Esophagus muscularis mucosa (tissue), 4 donors: ENCODE measurements around the gene INSYN2B. TPM values are rescaled to one million over a fixed set of nuclear protein-coding genes. Genes with fewer than 3 reads are reported as not detected.

Experiments
- DNase-seq: peaks from one replicate; pipeline ENCODE4 v3.0.0-alpha.2; 2017; ENCODE audit errors: extremely low spot score
- H3K27ac ChIP-seq, 4 donors: fragments of 200-600 bp; sonication (generic); replicated peaks in 1 of 4; 1 replicate in 3 of 4; 2 replicates in 1 of 4; pipeline ENCODE4 v1.5.1; 2016 to 2019; ENCODE audit warnings: mild to moderate bottlenecking in 1 of 4
- H3K27me3 ChIP-seq, 4 donors: fragments of 200-600 bp; sonication (generic); one replicate each; pipeline versions ENCODE4 v1.5.1 to v1.6.0; 2016 to 2019
- H3K36me3 ChIP-seq, 4 donors: fragments of 200-600 bp; sonication (generic); one replicate each; pipeline ENCODE4 v1.5.1; 2016 to 2019
- H3K4me1 ChIP-seq, 4 donors: fragments of 200-600 bp; sonication (generic); one replicate each; pipeline ENCODE4 v1.5.1; 2016 to 2019
- H3K4me3 ChIP-seq, 4 donors: fragments of 200-600 bp; sonication (generic); 1 replicate in 2 of 4; 2 replicates in 2 of 4; pipeline ENCODE4 v1.5.1; 2016 to 2019; ENCODE audit warnings: mild to moderate bottlenecking in 4 of 4, moderate library complexity in 1 of 4
- H3K9me3 ChIP-seq, 4 donors: fragments of 200-600 bp; sonication (generic); 1 replicate in 3 of 4; 2 replicates in 1 of 4; pipeline ENCODE4 v1.5.1; 2016 to 2019
- EP300 ChIP-seq: sonication (generic); formaldehyde crosslinking; IDR thresholded peaks from one replicate; pipeline ENCODE4 v1.6.1; 2017; ENCODE audit warnings: antibody characterized with exemption
- POLR2A ChIP-seq: fragments of 450-650 bp; IDR thresholded peaks from one replicate; pipeline ENCODE4 v1.6.1; 2017; ENCODE audit warnings: antibody characterized with exemption, moderate library complexity, mild to moderate bottlenecking, low read depth
- POLR2AphosphoS5 ChIP-seq, 2 donors: sonication (generic); formaldehyde crosslinking; IDR thresholded peaks; one replicate each; pipeline ENCODE4 v1.6.1; 2017; ENCODE audit warnings: antibody characterized with exemption in 2 of 2
- WGBS: methylation state at CpG from one replicate; pipeline ENCODE4 v1.1.5; 2018; 5-methylcytosine and 5-hydroxymethylcytosine counted together
- intact Hi-C: fragments of 100-400 bp; cut with DNase I; formaldehyde crosslinking; loops from one replicate; pipeline ENCODE4 v1.15.1; 2023
- total RNA-seq, 4 donors: library from RNA; depleted of rRNA; stranded (reverse); fragments of >200 nt; gene quantifications; one replicate each; pipeline versions ENCODE4 v1.1.0 to v1.2.1, GENCODE V29; 2016
- TF ChIP-seq, protein P1 (sequence below), 3 experiments: fragments of 200-600 bp in 2 of 3; fragments of 450-650 bp in 1 of 3; sonication (generic) in 2 of 3; IDR thresholded peaks; one replicate each; pipeline ENCODE4 v1.5.1; 2017 to 2019; ENCODE audit warnings: antibody characterized with exemption in 3 of 3, mild to moderate bottlenecking in 2 of 3, moderate library complexity in 1 of 3

INSYN2B gene
- total RNA-seq, 4 donors from 2014 or later, result not detected

DNA sequence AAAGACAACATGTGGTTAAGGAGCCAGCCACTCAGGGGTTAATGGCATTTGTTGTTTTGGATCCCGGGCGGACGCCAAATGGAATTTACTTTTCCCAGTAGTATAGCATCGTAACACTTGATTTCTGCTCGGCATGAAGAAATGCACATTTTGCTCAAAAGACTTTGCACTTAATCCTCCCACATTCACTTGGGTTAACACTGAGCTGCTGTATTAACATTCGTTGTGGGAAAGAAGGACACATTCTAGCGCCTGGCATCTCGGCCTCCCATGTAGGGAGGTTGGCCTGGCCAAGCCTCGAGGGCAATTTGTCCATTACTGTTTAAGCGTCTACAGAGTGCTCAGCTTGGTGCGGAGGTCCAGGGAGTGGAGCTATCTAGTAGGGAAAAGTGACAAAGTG is 32.3 kb upstream of the INSYN2B start:
- no peaks in the 10 kb centered on the region for H3K36me3 ChIP-seq
- H3K27ac ChIP-seq, result no peak overlapping the region
- no peak overlapping the region for H3K4me3 ChIP-seq
- WGBS, result 64% methylated on average over 11 of the region's 11 CpGs
- peaks cover 0 to 4% (median 0%) of the 10 kb centered on the region in 4 donors for H3K27me3 ChIP-seq
- intact Hi-C loops, result no loop called here
- H3K4me1 ChIP-seq, result no peaks in the 10 kb centered on the region
- TF ChIP-seq, protein P1, sequence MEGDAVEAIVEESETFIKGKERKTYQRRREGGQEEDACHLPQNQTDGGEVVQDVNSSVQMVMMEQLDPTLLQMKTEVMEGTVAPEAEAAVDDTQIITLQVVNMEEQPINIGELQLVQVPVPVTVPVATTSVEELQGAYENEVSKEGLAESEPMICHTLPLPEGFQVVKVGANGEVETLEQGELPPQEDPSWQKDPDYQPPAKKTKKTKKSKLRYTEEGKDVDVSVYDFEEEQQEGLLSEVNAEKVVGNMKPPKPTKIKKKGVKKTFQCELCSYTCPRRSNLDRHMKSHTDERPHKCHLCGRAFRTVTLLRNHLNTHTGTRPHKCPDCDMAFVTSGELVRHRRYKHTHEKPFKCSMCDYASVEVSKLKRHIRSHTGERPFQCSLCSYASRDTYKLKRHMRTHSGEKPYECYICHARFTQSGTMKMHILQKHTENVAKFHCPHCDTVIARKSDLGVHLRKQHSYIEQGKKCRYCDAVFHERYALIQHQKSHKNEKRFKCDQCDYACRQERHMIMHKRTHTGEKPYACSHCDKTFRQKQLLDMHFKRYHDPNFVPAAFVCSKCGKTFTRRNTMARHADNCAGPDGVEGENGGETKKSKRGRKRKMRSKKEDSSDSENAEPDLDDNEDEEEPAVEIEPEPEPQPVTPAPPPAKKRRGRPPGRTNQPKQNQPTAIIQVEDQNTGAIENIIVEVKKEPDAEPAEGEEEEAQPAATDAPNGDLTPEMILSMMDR (IDR thresholded peaks at IDR 0.05), result no peak
- TF ChIP-seq POLR2A (no peak), POLR2AphosphoS5 (IDR thresholded peaks at IDR 0.05) (no peak), EP300 (no peak)
- H3K9me3 ChIP-seq, result no peaks in the 10 kb centered on the region
- no peak for DNase-seq

DNA sequence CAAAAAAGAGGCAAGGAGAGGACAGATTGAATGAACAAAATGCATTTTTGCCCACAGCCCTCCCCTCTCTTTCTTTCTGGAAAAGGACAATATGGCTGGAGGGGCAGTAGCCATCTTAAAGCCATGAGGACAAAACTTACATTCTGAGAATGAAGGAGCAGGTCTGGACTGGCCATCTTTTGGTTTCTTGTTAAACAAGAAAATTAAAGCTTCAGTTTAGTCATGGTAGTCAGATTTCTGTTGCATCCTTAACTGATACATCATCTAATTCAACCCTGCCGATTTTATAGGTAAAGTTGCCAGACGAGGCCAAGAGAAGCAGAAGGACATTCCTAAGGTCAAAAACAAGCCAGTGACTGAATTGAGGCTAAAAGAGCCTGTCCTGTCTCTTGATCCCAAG is 31.5 kb upstream of the INSYN2B start:
- intact Hi-C loops, result no loop called here
- Histone ChIP-seq H3K36me3 (no peaks in the 10 kb centered on the region), H3K27ac (no peak overlapping the region), H3K9me3 (no peaks in the 10 kb centered on the region), H3K4me3 (no peak overlapping the region), H3K4me1 (no peaks in the 10 kb centered on the region), H3K27me3 (peaks cover 0 to 4% (median 0%) of the 10 kb centered on the region in 4 donors)
- 85% methylated on average over 2 of the region's 2 CpGs for WGBS
- DNase-seq, result no peak
- TF ChIP-seq POLR2AphosphoS5 (IDR thresholded peaks at IDR 0.05) (no peak), POLR2A (no peak), EP300 (no peak)
- TF ChIP-seq, protein P1 (IDR thresholded peaks at IDR 0.05), result no peak

DNA sequence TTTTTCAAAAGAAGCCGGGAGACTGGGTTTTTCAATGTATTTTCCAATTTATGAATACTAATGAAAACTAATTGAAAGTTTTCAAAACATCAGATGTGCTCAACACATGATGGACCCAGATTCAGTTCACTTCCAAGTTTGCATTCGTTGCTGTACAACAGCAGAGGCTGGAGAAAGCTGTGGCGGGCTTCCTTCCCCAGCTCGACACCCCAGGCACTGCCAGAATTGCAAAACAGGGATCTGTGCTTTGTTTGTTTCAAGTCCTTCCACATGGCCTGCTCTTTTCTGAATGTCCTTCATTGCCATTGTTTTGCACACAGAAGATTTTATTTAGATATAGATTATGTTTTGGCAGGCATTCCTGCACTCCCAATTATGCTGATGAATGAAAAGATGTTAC is 30.3 kb upstream of the INSYN2B start:
- 79% methylated on average over 4 of the region's 4 CpGs for WGBS

DNA sequence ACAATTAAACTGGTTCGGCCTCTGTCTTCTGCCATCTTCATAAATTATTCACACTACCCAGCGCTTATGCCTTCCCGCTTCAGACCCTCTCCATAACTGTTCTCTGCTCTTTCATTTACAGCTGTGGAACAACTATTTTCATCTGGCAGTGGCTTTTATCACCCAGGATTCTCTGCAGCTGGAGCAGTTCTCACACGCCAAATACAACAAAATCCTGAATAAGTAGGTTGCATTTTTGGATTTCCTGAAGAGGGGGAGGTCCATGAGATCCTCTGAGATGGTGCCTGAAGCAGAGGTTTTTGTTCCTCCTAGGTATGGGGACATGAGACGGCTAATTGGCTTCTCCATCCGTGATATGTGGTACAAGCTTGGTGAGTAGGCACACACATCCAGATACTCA is 28.1 kb upstream of the INSYN2B start:
- no peaks in the 10 kb centered on the region for H3K27me3 ChIP-seq
- H3K36me3 ChIP-seq, result no peaks in the 10 kb centered on the region
- H3K4me1 ChIP-seq, result no peaks in the 10 kb centered on the region
- no peaks in the 10 kb centered on the region for H3K9me3 ChIP-seq
- no peak for TF ChIP-seq EP300
- no peak for TF ChIP-seq POLR2A
- TF ChIP-seq POLR2AphosphoS5 (IDR thresholded peaks at IDR 0.05), result no peak
- TF ChIP-seq, protein P1 (IDR thresholded peaks at IDR 0.05), result no peak
- no peak for DNase-seq
- no peak overlapping the region for H3K27ac ChIP-seq
- intact Hi-C loops, result no loop called here
- WGBS, result 79% methylated on average over 6 of the region's 6 CpGs
- no peak overlapping the region for H3K4me3 ChIP-seq

More for the DNA sequence above, 30.3 kb upstream of the INSYN2B start:
- Histone ChIP-seq H3K27ac (no peak overlapping the region), H3K4me3 (no peak overlapping the region), H3K27me3 (peaks cover 0 to 4% (median 0%) of the 10 kb centered on the region in 4 donors), H3K36me3 (no peaks in the 10 kb centered on the region), H3K9me3 (no peaks in the 10 kb centered on the region), H3K4me1 (no peaks in the 10 kb centered on the region)
- intact Hi-C loops, result no loop called here
- no peak for TF ChIP-seq POLR2A
- TF ChIP-seq EP300, result no peak
- TF ChIP-seq, protein P1 (IDR thresholded peaks at IDR 0.05), result no peak
- no peak for TF ChIP-seq POLR2AphosphoS5 (IDR thresholded peaks at IDR 0.05)
- no peak for DNase-seq

DNA sequence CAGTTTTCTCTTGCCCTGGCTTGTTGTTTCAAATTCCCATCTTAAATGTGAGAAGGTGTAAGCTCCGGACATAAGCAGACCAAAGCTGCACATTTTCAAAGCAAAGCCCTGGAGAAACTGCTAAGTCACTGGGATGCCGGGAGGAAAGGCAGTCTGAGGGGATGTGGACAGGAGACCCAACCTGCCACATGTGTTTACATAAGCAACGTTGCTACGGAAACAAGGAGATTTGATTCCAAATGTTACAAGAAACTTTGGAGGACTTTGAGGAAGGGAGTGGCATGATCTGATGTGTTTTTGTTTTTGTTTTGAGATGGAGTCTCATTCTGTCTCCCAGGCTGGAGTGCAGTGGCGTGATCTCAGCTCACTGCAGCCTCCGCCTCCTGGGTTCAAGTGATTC is 25.7 kb upstream of the INSYN2B start:
- Histone ChIP-seq H3K4me3 (no peak overlapping the region), H3K36me3 (no peaks in the 10 kb centered on the region), H3K4me1 (peaks cover 0 to 6% (median 0%) of the 10 kb centered on the region in 4 donors), H3K9me3 (no peaks in the 10 kb centered on the region), H3K27ac (no peak overlapping the region), H3K27me3 (no peaks in the 10 kb centered on the region)
- TF ChIP-seq EP300 (no peak), POLR2AphosphoS5 (IDR thresholded peaks at IDR 0.05) (no peak)
- intact Hi-C loops, result no loop called here
- DNase-seq, result no peak
- WGBS, result 60% methylated on average over 6 of the region's 6 CpGs
